IMR-90 (cell line): ENCODE results near the gene NPPB. TPM values are rescaled to one million over a fixed set of nuclear protein-coding genes. Genes with fewer than 3 reads are reported as not detected.
A peak's percentile ranks its signal among the peaks of the same experiment; 100 is the strongest.

ENCODE experiments used
- ATAC-seq: fragments of 200-7000 bp; cut with Tn5 transposase; 2 replicates; pipeline ENCODE4 v1.9.1; 2020; ENCODE audit warnings: low read depth, mild to moderate bottlenecking, moderate library complexity
- BruUV-seq: library from RNA; stranded (reverse); fragments of 400-500 nt; replicated peaks from 2 replicates; lab custom pipeline; 2021; lab: Mats Ljungman, UMichigan
- CTCF ChIA-PET: fragments of 300-600 bp; formaldehyde crosslinking; extraction: SDS; loops from one replicate; lab custom pipeline; 2021; ENCODE audit warnings: antibody characterized with exemption; lab: Yijun Ruan, JAX
- POLR2A ChIA-PET: fragments of 300-600 bp; sonication (Branson Sonifier 250); formaldehyde crosslinking; loops from one replicate; lab custom pipeline; 2022; ENCODE audit warnings: antibody characterized with exemption; ENCODE audit not compliant: unreplicated experiment; lab: Charles Lee
- DNase-seq: peaks from one replicate; pipeline ENCODE4 v3.0.0; 2013
- H2AFZ ChIP-seq: replicated peaks from 2 replicates; pipeline ENCODE3; 2013; ENCODE audit warnings: low read length, mild to moderate bottlenecking; ENCODE audit not compliant: poor library complexity
- H2AK5ac ChIP-seq: 2 replicates; pipeline ENCODE4 v1.6.1; 2013; ENCODE audit warnings: low read depth, low read length, inconsistent platforms
- H2AK9ac ChIP-seq: replicated peaks from 2 replicates; pipeline ENCODE3; 2013; ENCODE audit warnings: mild to moderate bottlenecking, low read depth, low read length, moderate library complexity; ENCODE audit not compliant: poor library complexity
- H2BK120ac ChIP-seq: 2 replicates; pipeline ENCODE4 v1.6.1; 2013; ENCODE audit warnings: low read depth, low read length, inconsistent platforms
- H2BK15ac ChIP-seq: 3 replicates; pipeline ENCODE4 v1.6.1; 2013; ENCODE audit warnings: low read depth, low read length, inconsistent platforms
- H2BK20ac ChIP-seq: 2 replicates; pipeline ENCODE4 v1.6.1; 2013; ENCODE audit warnings: low read depth, mild to moderate bottlenecking, inconsistent platforms, low read length, moderate library complexity
- H2BK5ac ChIP-seq: 2 replicates; pipeline ENCODE4 v1.6.1; 2013; ENCODE audit warnings: mild to moderate bottlenecking, low read depth, low read length, inconsistent platforms; ENCODE audit not compliant: poor library complexity, severe bottlenecking
- H3K14ac ChIP-seq: replicated peaks from 2 replicates; pipeline ENCODE4 v1.6.1; 2013; ENCODE audit warnings: low read depth, low read length, inconsistent platforms
- H3K18ac ChIP-seq: 2 replicates; pipeline ENCODE4 v1.6.1; 2013; ENCODE audit warnings: low read depth, low read length, control low read depth
- H3K23ac ChIP-seq: 2 replicates; pipeline ENCODE4 v1.6.1; 2013; ENCODE audit warnings: low read depth, low read length, inconsistent platforms
- H3K27ac ChIP-seq: 2 replicates; pipeline ENCODE4 v1.5.1; 2013; ENCODE audit warnings: mild to moderate bottlenecking, control low read depth, low read length; ENCODE audit not compliant: insufficient read depth
- H3K27me3 ChIP-seq: 2 replicates; pipeline ENCODE4 v1.6.1; 2013; ENCODE audit warnings: low read length; ENCODE audit not compliant: control insufficient read depth, insufficient read depth
- H3K36me3 ChIP-seq: 2 replicates; pipeline ENCODE4 v1.6.1; 2013; ENCODE audit warnings: low read length, mixed read lengths; ENCODE audit not compliant: control insufficient read depth, insufficient read depth
- H3K4ac ChIP-seq: 2 replicates; pipeline ENCODE4 v1.6.1; 2013; ENCODE audit warnings: low read depth, low read length, inconsistent platforms
- H3K4me1 ChIP-seq: 2 replicates; pipeline ENCODE4 v1.6.1; 2013; ENCODE audit warnings: low read length, mixed read lengths; ENCODE audit not compliant: control insufficient read depth, insufficient read depth
- H3K4me2 ChIP-seq: 2 replicates; pipeline ENCODE4 v1.6.1; 2013; ENCODE audit warnings: low read depth, mild to moderate bottlenecking, control low read depth, low read length, moderate library complexity
- H3K4me3 ChIP-seq: 2 replicates; pipeline ENCODE4 v1.5.1; 2013; ENCODE audit warnings: low read depth, mild to moderate bottlenecking, control low read depth, low read length, moderate library complexity; ENCODE audit not compliant: insufficient read depth
- H3K56ac ChIP-seq: 2 replicates; pipeline ENCODE4 v1.6.1; 2013; ENCODE audit warnings: low read length, inconsistent platforms; ENCODE audit not compliant: insufficient read depth; ENCODE audit errors: extremely low read depth
- H3K79me1 ChIP-seq, 2 experiments: 2 replicates each; pipeline ENCODE4 v1.6.1; 2013; ENCODE audit warnings: low read length in 2 of 2, inconsistent platforms in 1 of 2, low read depth in 1 of 2
- H3K9ac ChIP-seq: 2 replicates; pipeline ENCODE4 v1.6.1; 2013; ENCODE audit warnings: low read depth, low read length, control low read depth
- H3K9me1 ChIP-seq: 2 replicates; pipeline ENCODE4 v1.6.1; 2013; ENCODE audit warnings: low read length, inconsistent platforms; ENCODE audit not compliant: insufficient read depth
- H3K9me3 ChIP-seq: 2 replicates; pipeline ENCODE4 v1.6.1; 2013; ENCODE audit warnings: low read length; ENCODE audit not compliant: control insufficient read depth, insufficient read depth
- H4K20me1 ChIP-seq: 2 replicates; pipeline ENCODE4 v1.6.1; 2013; ENCODE audit warnings: low read length, inconsistent platforms; ENCODE audit not compliant: insufficient read depth
- H4K5ac ChIP-seq: 2 replicates; pipeline ENCODE4 v1.6.1; 2013; ENCODE audit warnings: mild to moderate bottlenecking, low read depth, low read length, control low read depth
- H4K8ac ChIP-seq, 2 experiments: 2 replicates each; pipeline ENCODE4 v1.6.1; 2013; ENCODE audit warnings: low read depth in 2 of 2, low read length in 2 of 2, control low read depth in 1 of 2, inconsistent platforms in 1 of 2
- H4K91ac ChIP-seq: 2 replicates; pipeline ENCODE4 v1.6.1; 2013; ENCODE audit warnings: low read depth, low read length, inconsistent platforms; ENCODE audit not compliant: insufficient read depth
- BHLHE40 ChIP-seq: fragments of 150-350 bp; IDR thresholded peaks from 2 replicates; pipeline ENCODE4 v1.6.1; 2016; ENCODE audit warnings: mild to moderate bottlenecking, low read depth, low read length
- MXI1 ChIP-seq: IDR thresholded peaks from 2 replicates; pipeline ENCODE4 v1.6.1; 2012; ENCODE audit warnings: low read depth, mild to moderate bottlenecking, low read length, moderate library complexity, borderline replicate concordance
- WGBS, 2 experiments: methylation state at CpG; one replicate each; pipeline versions ENCODE4 v1.1.5 to v1.1.7; 2013; ENCODE audit warnings: missing lambda C conversion rate in 2 of 2; ENCODE audit not compliant: insufficient read length in 1 of 2; ENCODE audit errors: extremely low coverage in 2 of 2; 5-methylcytosine and 5-hydroxymethylcytosine counted together
- dilution Hi-C: fragments of 300-500 bp; cut with HindIII; formaldehyde crosslinking; loops from one replicate; pipeline ENCODE4 v1.14.3; 2018; ENCODE audit warnings: low sequenced_read_pairs; ENCODE audit not compliant: unreplicated experiment
- in situ Hi-C: fragments of 300-500 bp; cut with MboI; formaldehyde crosslinking; loops from 3 replicates; pipeline ENCODE4 v1.14.3; 2019; ENCODE audit warnings: low sequenced_read_pairs, inconsistent platforms, mixed read lengths
- intact Hi-C: fragments of 100-400 bp; cut with micrococcal nuclease; formaldehyde crosslinking; loops from 2 replicates; pipeline ENCODE4 v1.10.0; 2022
- polyA plus RNA-seq, 3 experiments: library from polyadenylated mRNA; depleted of rRNA; stranded (reverse); fragments of >200 nt; gene quantifications; 2 replicates each; pipeline ENCODE4 v1.2.3, GENCODE V29; 2012; ENCODE audit warnings: low replicate concordance in 1 of 3
- total RNA-seq: library from RNA; depleted of rRNA; stranded (reverse); fragments of >200 nt; gene quantifications from 2 replicates; pipeline ENCODE4 v1.2.3, GENCODE V29; 2012

NPPB gene
- total and polyA plus RNA-seq, 2 of the 4 experiments (the other 2 are of a cell fraction), result not detected

DNA sequence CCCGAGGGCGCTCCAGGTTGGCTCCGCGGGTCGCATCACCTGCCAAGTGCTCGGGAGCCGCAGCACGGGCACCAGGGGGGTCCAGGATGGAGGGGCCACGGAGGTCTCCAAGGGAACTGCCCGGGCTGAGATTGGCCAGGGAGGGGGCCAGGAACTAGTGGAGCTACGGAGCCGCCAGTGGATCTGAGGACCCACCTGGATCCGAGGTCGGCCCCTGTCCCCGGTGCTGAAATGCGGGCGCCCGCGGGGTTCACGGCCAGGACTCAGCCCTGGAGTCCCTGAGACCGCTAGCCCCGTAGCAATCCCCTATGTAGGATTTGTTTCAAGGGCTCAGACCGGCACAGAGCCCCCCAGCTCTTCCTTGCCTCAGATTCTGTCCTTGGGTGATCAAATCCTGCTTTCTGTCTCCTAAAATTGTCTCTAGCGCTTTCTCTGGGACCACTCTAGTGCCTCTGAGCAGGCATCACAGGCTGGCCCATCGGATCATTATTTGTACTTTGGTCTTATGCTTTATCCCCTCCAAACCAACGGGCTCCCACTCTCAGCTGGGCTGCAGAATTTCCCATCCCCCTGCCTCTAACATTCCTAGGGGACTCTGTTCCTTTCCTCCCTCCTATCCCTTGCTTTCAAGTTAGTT lies 40.2 kb upstream of the NPPB start:
- Histone ChIP-seq H4K91ac (no peak overlapping the region), H2AK9ac (no peak overlapping the region), H4K20me1 (no peaks in the 10 kb centered on the region), H2BK15ac (no peak overlapping the region), H2BK120ac (no peak overlapping the region), H3K9me1 (no peaks in the 10 kb centered on the region), H3K23ac (no peak overlapping the region), H4K5ac (no peak overlapping the region), H3K18ac (no peak overlapping the region), H2BK5ac (no peak overlapping the region), H4K8ac (no peak overlapping the region), H3K9me3 (no peaks in the 10 kb centered on the region), H3K36me3 (no peaks in the 10 kb centered on the region), H3K4me1 (no peaks in the 10 kb centered on the region), H3K27ac (no peak overlapping the region), H2AFZ (no peak overlapping the region), H3K9ac (no peak overlapping the region), H3K4ac (no peak overlapping the region), H3K4me3 (no peak overlapping the region), H3K79me1 (no peaks in the 10 kb centered on the region), H3K27me3 (peaks cover 27% of the 10 kb centered on the region), H3K4me2 (no peak overlapping the region), H2BK20ac (no peak overlapping the region), H3K14ac (no peak overlapping the region), H2AK5ac (no peak overlapping the region), H3K56ac (no peak overlapping the region)
- ChIA-PET CTCF (no interaction called here), POLR2A (no interaction called here)
- 10% methylated on average over 15 of the region's 26 CpGs; no CpG with 5 or more reads in 1 of the 2 experiments for WGBS, 2 experiments
- intact Hi-C loops (no loop called here), dilution Hi-C loops (no loop called here), in situ Hi-C loops (loop anchor here (5.0 kb wide), 1 partner anchor 57 kb away; no protein-coding TSS in a partner anchor)
- no peak for TF ChIP-seq MXI1
- no peak for TF ChIP-seq BHLHE40
- no TSS peak for BruUV-seq
- peak; percentile 46; the same call in 1 of the 2 replicates for ATAC-seq
- no peak for DNase-seq
